ENCODE measurements around the gene KIF1C.
"Not testable (repeated sequence)": the region's sequence is repeated elsewhere in the genome, so short reads cannot be mapped to it uniquely, and the experiment has no call there.

KIF1C gene

DNA sequence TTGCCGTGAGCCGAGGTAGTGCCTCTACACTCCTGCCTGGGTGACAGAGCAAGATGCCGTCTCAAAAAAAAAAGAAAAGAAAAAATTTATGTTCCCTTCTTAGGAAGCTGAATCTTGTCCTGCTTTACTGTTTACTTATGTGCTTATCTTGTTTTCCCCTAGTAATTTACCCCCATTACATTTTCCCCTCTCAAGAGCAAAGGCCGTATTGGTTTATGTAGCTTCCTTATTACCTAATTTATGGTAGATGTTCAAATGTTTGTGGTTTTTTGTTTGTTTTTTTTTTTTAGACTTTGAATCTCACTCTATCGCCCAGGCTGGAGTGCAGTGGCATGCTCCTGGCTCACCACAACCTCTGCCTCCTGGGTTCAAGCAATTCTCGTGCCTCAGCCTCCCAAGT is 47.7 kb downstream of the KIF1C start:
- no peak for DNase-seq

DNA sequence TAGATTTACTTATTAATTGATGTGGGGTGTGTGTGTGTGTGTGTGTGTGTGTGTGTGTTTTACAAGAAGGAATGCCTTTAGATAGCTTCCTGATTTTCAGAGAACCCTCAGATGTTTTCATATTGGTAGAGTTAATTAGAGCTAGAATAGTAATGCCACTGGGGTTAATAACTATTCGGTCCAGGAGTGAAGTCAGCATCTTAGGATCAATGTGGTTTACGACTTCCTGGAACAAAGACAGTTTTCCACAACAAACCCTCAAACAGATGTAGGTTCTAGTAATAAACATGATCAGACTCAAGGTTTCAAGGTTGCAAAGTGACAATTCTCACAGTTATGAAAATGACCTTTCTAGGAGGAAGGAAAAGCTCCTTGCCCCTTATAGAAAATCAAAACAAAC is 49.7 kb downstream of the KIF1C start:
- DNase-seq = no peak

DNA sequence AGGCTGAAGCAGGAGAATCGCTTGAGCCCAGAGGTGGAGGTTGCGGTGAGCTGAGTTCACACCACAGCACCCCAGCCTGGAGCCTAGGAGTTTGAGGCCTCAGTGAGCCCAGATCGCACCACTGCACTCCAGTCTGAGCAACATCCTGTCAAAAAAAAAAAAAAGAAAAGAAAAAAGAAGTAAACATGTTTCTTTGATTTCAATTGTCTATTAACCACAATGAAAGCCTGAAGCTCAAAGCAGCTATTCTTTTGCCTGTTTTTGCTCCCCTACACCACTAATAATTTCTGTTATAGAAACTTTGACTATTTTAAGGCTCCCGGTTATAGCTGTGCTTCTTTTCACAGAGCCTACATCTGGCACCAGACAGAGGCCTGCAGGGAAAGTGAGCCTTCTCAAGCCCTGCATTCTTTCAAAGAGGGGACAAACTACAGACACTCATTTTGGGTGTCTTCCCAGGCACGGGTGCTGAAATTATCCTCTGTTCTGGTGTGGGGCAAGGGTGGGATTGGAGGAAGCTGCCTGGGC is 51.6 kb downstream of the KIF1C start:
- DNase-seq = no peak

DNA sequence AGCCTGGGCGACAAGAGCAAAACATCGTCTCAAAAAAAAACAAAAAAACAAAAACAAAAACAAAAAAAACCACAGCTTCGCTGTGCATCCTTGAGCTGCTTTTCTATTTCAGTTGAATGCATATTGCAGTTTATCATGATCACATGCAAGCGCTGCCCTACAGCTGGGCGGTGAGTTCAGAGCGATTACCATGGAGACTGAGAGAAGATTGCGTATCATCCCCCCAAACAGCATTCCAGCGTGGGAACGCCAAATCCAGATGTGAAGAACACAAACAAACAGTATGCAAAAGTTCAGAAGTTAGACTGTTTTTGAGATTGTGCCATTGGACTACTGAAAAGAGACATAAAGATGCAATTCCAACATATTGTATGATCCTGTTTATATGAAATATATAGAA is 52.5 kb downstream of the KIF1C start:
- no peak for DNase-seq

DNA sequence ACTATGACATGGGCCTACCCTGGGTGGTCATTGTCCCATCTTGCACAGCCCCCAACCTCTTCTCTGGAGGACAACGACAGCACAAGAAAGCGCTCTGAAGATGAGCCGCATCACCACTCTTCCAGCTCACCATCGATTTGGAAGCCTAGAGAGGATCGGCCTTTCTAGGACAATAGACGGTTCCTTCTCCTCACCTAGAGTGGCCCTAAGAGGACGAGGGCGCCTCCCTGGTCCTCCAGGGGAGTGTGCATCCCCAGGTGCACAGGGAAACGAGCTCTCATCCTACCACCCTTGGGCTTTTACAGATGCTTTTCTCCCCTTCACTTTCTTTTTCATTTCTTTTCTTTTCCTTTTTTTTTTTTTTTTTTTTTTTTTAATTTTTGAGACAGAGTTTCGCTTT is 57.8 kb downstream of the KIF1C start:
- DNase-seq = no peak

DNA sequence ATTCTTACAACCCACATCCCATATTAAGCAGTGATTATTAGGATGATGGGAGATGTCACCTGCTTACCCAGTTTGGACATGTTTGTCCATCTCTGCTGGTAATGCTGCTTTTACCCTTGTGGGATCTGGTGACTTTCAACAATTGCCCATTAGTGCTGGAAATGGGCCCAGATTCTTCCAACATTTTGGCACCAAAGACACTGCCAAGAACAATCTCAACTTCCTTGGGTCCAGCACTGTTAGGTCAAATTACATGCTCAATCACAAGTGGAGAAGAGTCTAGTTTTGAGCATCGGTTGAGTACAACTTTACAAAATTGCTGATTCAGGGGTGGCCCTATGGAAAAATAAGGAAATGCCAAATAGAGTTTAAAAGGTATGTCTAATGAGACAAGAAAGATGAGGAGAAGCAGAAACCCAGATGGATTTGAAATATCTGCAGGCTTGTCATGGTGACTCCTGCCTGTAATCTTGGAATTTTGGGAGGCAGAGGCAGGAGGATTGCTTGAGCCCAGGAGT is 67.5 kb downstream of the KIF1C start:
- no peak for DNase-seq

DNA sequence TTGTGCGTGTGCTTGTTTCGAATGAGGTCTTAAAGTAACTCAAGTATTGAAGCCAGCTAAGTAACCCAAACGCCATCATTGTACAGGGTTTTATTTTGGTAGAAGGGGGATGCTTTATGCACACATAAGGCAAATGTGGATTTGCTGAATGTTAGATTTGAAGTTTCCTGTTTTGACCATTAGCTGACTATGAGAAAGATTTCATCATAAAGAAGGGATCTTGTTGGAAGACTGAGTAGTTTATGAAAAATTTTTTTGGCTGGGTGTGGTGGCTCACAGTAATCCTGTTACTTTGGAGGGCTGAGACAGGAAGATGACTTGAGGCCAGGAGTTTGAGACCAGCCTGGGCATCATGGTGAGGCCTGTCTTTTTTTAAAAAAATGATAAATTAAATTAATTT is 70.5 kb downstream of the KIF1C start:
- DNase-seq = no peak

DNA sequence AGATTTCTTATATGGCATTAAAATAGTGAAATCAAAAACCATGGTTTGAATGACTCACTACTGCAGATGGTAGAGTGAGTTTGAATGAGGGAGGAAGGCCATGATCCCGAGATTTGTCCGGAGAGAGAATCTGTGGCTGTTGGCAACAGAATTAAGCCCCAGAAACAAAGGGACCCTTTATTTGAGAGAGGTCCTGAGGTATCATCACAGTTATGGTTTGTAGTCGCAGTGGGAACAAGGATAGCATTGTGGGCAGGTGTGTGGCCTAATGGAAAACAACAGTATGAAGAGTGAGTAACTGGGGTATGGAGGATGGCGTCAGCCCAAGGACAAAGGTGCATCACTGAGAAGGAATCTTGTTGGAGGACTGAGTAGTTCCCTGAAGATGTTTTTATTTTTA is 72.0 kb downstream of the KIF1C start:
- DNase-seq = no peak

DNA sequence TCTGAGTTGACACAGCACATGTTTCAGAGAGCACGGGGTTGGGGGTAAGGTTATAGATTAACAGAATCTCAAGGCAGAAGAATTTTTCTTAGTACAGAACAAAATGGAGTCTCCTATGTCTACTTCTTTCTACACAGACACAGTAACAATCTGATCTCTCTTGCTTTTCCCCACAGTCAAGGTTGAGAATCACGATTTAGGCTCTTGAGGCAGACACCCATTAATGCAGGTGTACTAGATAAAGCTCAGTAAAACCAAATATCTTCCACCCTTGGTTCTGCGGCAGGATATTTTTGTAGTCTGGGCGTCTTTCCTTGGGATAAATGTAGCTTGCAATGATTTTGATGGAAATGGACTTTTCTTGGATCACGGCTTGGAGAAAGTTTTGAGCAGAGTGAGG is 77.7 kb downstream of the KIF1C start:
- DNase-seq = not testable (repeated sequence)

DNA sequence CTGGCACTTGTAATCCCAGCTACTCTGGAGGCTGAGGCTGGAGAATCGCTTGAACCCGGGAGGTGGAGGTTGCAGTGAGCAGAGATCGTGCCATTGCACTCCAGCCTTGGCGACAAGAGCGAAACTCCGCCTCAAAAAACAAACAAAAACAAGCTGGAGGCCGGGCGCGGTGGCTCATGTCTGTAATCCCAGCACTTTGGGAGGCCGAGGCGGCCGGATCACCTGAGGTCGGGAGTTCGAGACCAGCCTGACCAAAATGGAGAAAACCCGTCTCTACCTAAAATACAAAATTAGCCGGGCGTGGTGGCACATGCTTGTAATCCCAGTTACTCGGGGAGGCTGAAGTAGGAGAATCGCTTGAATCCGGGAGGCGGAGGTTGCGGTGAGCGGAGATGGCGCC is 79.5 kb downstream of the KIF1C start:
- not testable (repeated sequence) for DNase-seq

DNA sequence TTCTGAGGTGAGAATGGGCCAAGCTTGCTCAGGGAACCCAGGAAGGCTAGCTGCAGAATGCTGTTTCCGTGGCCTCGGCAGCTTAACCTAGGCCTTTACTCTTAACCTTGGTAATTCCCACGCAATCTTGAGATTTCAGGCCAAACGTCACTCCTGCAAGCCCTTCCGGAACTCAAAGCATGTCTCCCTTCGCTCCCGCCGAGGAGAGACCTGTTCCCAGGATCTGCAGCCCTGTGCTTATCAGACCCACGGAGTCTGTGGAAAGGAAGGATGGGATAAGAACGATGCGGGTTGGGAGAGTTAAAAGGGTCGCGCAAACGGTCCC is 80.0 kb downstream of the KIF1C start:
- DNase-seq = no peak

All from Kasumi-1 (cell line).